ENCODE results near the gene FN3KRP.

The FN3KRP gene

GRCh38 chr17:82674656-82675475 lies 41.6 kb upstream of the FN3KRP start:
- DNase-seq (ENCODE audit: low read depth) = no peak
- TF ChIP-seq CTCF (conservative IDR thresholded peaks at IDR 0.05; ENCODE audit: low read depth, low read length) = no peak
- H3K4me3 ChIP-seq (ENCODE audit: low read depth, low read length) = no peak overlapping the region

- DNase-seq (ENCODE audit: low read depth) = no peak
- no peak for TF ChIP-seq CTCF (conservative IDR thresholded peaks at IDR 0.05; ENCODE audit: low read depth, low read length)
- no peak overlapping the region for H3K4me3 ChIP-seq (ENCODE audit: low read depth, low read length)
Measured at GRCh38 chr17:82675476-82676245, 40.8 kb upstream of the FN3KRP start.

- DNase-seq (ENCODE audit: low read depth) = no peak
- TF ChIP-seq CTCF (conservative IDR thresholded peaks at IDR 0.05; ENCODE audit: low read depth, low read length) = no peak
- H3K4me3 ChIP-seq (ENCODE audit: low read depth, low read length) = no peak overlapping the region
Measured at GRCh38 chr17:82677353-82677925, 39.1 kb upstream of the FN3KRP start.

GRCh38 chr17:82678265-82678891 lies 38.1 kb upstream of the FN3KRP start:
- no peak for TF ChIP-seq CTCF (conservative IDR thresholded peaks at IDR 0.05; ENCODE audit: low read depth, low read length)

GRCh38 chr17:82679586-82680465 lies 36.7 kb upstream of the FN3KRP start:
- DNase-seq (ENCODE audit: low read depth) = no peak
- H3K4me3 ChIP-seq (ENCODE audit: low read depth, low read length) = no peak overlapping the region
- TF ChIP-seq CTCF (conservative IDR thresholded peaks at IDR 0.05; ENCODE audit: low read depth, low read length) = no peak

More at GRCh38 chr17:82678265-82678891, 38.1 kb upstream of the FN3KRP start:
- H3K4me3 ChIP-seq (ENCODE audit: low read depth, low read length) = no peak overlapping the region
- DNase-seq (ENCODE audit: low read depth) = no peak

GRCh38 chr17:82681547-82681946 lies 35.0 kb upstream of the FN3KRP start:
- no peak overlapping the region for H3K4me3 ChIP-seq (ENCODE audit: low read depth, low read length)
- no peak for DNase-seq (ENCODE audit: low read depth)
- no peak for TF ChIP-seq CTCF (conservative IDR thresholded peaks at IDR 0.05; ENCODE audit: low read depth, low read length)
